GM18498 (cell line): ENCODE data around the gene STAP1.
"Not testable (repeated sequence)": the region's sequence is repeated elsewhere in the genome, so short reads cannot be mapped to it uniquely, and the experiment has no call there.

Experiments used
- ATAC-seq: cut with Tn5 transposase; IDR thresholded peaks from one replicate; pipeline ENCODE4 v1.9.1; 2021; ENCODE audit warnings: mild to moderate bottlenecking, moderate library complexity; ENCODE audit not compliant: unreplicated experiment

The STAP1 gene

GRCh38 chr4:67615119-67615518 lies 56.6 kb downstream of the STAP1 start:
- ATAC-seq, result no peak

GRCh38 chr4:67616478-67616877 lies 58.0 kb downstream of the STAP1 start:
- no peak for ATAC-seq

- no peak for ATAC-seq
Observed at GRCh38 chr4:67624939-67625338, 66.4 kb downstream of the STAP1 start.

DNA sequence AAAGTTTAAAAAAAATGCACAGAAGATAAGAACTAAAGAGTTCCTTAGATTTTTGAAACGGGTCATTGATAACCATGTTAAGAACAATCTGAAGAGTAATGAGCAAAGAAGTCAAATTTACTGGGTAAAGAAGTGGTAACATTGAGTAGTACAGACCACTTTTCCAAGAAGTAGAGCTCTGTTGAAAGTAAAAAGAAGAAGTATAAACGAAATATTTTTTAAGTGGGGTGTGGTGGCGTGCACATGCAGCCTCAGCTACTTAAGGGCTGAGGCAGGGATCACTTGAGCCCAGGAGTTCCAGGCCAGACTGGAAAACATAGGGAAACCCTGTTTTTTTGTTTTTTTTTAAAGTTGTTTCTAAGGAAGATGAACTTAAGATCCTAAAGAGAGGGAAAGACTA lies 74.0 kb downstream of the STAP1 start:
- peak; percentile 83 for ATAC-seq

DNA sequence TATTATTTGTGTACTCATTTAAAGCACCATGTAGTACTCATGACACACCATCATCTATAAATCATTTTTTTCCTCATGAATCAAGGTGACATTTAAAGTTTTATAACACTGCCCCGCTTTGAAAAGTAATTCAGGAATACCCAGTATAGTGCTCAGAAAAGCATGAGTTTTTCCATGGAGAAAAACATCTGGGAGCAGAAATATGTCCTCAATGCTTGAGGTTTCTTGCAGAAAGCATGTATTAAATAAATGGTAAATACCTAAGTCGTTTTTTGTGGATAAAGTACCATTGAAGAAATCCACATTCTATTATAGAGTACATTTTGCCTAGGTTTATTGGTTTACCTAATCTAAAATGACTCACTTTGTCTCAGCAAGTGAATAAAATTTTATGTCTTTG lies 76.2 kb downstream of the STAP1 start:
- ATAC-seq, result no peak

- ATAC-seq, result no peak
Observed at GRCh38 chr4:67635331-67635730, 76.8 kb downstream of the STAP1 start.

GRCh38 chr4:67636978-67637377 lies 78.5 kb downstream of the STAP1 start:
- ATAC-seq, result not testable (repeated sequence)

- no peak for ATAC-seq
Observed at GRCh38 chr4:67638136-67638535, 79.6 kb downstream of the STAP1 start.

- ATAC-seq, result no peak
Observed at GRCh38 chr4:67651536-67651935, 93.0 kb downstream of the STAP1 start.
